HEK293 (cell line): ENCODE measurements around the gene ARHGAP10.
"Not testable (repeated sequence)": the region's sequence is repeated elsewhere in the genome, so short reads cannot be mapped to it uniquely, and the experiment has no call there.

Source experiments
- CTCF ChIA-PET: fragments of 350-600 bp; formaldehyde crosslinking; extraction: SDS; loops from one replicate; lab custom pipeline; 2021; ENCODE audit warnings: antibody characterized with exemption; lab: Yijun Ruan, JAX
- POLR2A ChIA-PET: fragments of 300-600 bp; formaldehyde crosslinking; extraction: SDS; loops from one replicate; lab custom pipeline; 2020; ENCODE audit warnings: antibody characterized with exemption, inconsistent platforms; lab: Yijun Ruan, JAX
- H3K27ac ChIP-seq: fragments of 200-500 bp; sonication (Bioruptor generic); 2 replicates; pipeline ENCODE4 v1.5.1; 2014; ENCODE audit warnings: low read depth, low read length, control low read depth, inconsistent platforms; ENCODE audit errors: extremely low read depth
- H3K36me3 ChIP-seq, 2 experiments: fragments of 200-500 bp in 1 of 2; sonication (Bioruptor generic) in 1 of 2; 1 replicate in 1 of 2; 2 replicates in 1 of 2; pipeline ENCODE4 v1.5.1; 2014 to 2017; ENCODE audit warnings: inconsistent platforms in 2 of 2, low read length in 2 of 2; ENCODE audit not compliant: control insufficient read depth in 2 of 2, insufficient read depth in 1 of 2
- H3K4me1 ChIP-seq: fragments of 200-500 bp; sonication (Bioruptor generic); 2 replicates; pipeline ENCODE4 v1.5.1; 2014; ENCODE audit warnings: mild to moderate bottlenecking, low read length, inconsistent platforms; ENCODE audit not compliant: control insufficient read depth, insufficient read depth
- H3K4me3 ChIP-seq: 2 replicates; pipeline ENCODE4 v1.5.1; 2011; ENCODE audit warnings: low read depth, mild to moderate bottlenecking, control low read depth, low read length, moderate library complexity
- H3K9me3 ChIP-seq: fragments of 200-500 bp; sonication (Bioruptor generic); 2 replicates; pipeline ENCODE4 v1.5.1; 2014; ENCODE audit warnings: low read depth, low read length, inconsistent platforms; ENCODE audit not compliant: control insufficient read depth, insufficient read depth
- ZBTB7A ChIP-seq: fragments of 450-650 bp; formaldehyde crosslinking; IDR thresholded peaks from 2 replicates; pipeline ENCODE4 v1.5.1; 2016; ENCODE audit warnings: low read depth, missing biosample characterization, missing genetic modification characterization
- ZEB2 ChIP-seq: fragments of 450-650 bp; formaldehyde crosslinking; IDR thresholded peaks from 2 replicates; pipeline ENCODE4 v1.5.1; 2016; ENCODE audit warnings: missing biosample characterization, missing genetic modification characterization
- ZFP3 ChIP-seq: fragments of 450-650 bp; formaldehyde crosslinking; IDR thresholded peaks from 2 replicates; pipeline ENCODE4 v1.5.1; 2016; ENCODE audit warnings: low read depth, missing biosample characterization, missing genetic modification characterization
- ZFP69B ChIP-seq: fragments of 450-650 bp; formaldehyde crosslinking; IDR thresholded peaks from 2 replicates; pipeline ENCODE4 v1.5.1; 2016; ENCODE audit warnings: missing biosample characterization, missing genetic modification characterization
- ZNF112 ChIP-seq: fragments of 450-650 bp; formaldehyde crosslinking; IDR thresholded peaks from 2 replicates; pipeline ENCODE4 v1.5.0; 2017; ENCODE audit warnings: missing biosample characterization, missing genetic modification characterization
- ZNF114 ChIP-seq: fragments of 450-650 bp; formaldehyde crosslinking; IDR thresholded peaks from 2 replicates; pipeline ENCODE4 v1.5.0; 2017; ENCODE audit warnings: missing biosample characterization, missing genetic modification characterization
- ZNF121 ChIP-seq: fragments of 450-650 bp; formaldehyde crosslinking; IDR thresholded peaks from 2 replicates; pipeline ENCODE4 v1.5.1; 2016; ENCODE audit warnings: missing biosample characterization, missing genetic modification characterization
- ZNF335 ChIP-seq: fragments of 450-650 bp; formaldehyde crosslinking; conservative IDR thresholded peaks from 2 replicates; pipeline ENCODE4 v1.5.1; 2016; ENCODE audit warnings: missing biosample characterization, missing genetic modification characterization
- ZNF48 ChIP-seq: fragments of 450-650 bp; formaldehyde crosslinking; IDR thresholded peaks from 2 replicates; pipeline ENCODE4 v1.5.1; 2016; ENCODE audit warnings: missing biosample characterization, missing genetic modification characterization
- ZNF513 ChIP-seq: fragments of 450-650 bp; IDR thresholded peaks from 2 replicates; pipeline ENCODE4 v1.5.1; 2018; ENCODE audit warnings: missing biosample characterization, missing genetic modification characterization
- ZNF518A ChIP-seq: fragments of 450-650 bp; formaldehyde crosslinking; conservative IDR thresholded peaks from 2 replicates; pipeline ENCODE4 v1.5.1; 2016; ENCODE audit warnings: low read depth, missing biosample characterization, missing genetic modification characterization
- ZNF544 ChIP-seq: fragments of 450-650 bp; formaldehyde crosslinking; IDR thresholded peaks from 2 replicates; pipeline ENCODE4 v1.5.0; 2017; ENCODE audit warnings: missing biosample characterization, missing genetic modification characterization
- ZNF555 ChIP-seq: fragments of 450-650 bp; formaldehyde crosslinking; conservative IDR thresholded peaks from 2 replicates; pipeline ENCODE4 v1.5.1; 2017; ENCODE audit warnings: missing biosample characterization, mild to moderate bottlenecking, missing genetic modification characterization, inconsistent platforms
- ZNF654 ChIP-seq: fragments of 450-650 bp; formaldehyde crosslinking; IDR thresholded peaks from 2 replicates; pipeline ENCODE4 v1.5.1; 2016; ENCODE audit warnings: low read depth, missing biosample characterization, missing genetic modification characterization
- ZNF670 ChIP-seq: fragments of 450-650 bp; formaldehyde crosslinking; IDR thresholded peaks from 2 replicates; pipeline ENCODE4 v1.5.1; 2016; ENCODE audit warnings: missing biosample characterization, missing genetic modification characterization, low read depth
- ZNF692 ChIP-seq: fragments of 450-650 bp; formaldehyde crosslinking; IDR thresholded peaks from 2 replicates; pipeline ENCODE4 v1.5.1; 2016; ENCODE audit warnings: missing biosample characterization, missing genetic modification characterization
- ZNF791 ChIP-seq: fragments of 450-650 bp; formaldehyde crosslinking; IDR thresholded peaks from 2 replicates; pipeline ENCODE4 v1.5.1; 2016; ENCODE audit warnings: missing biosample characterization, missing genetic modification characterization
- TF ChIP-seq, protein P1 (sequence below): fragments of 450-650 bp; formaldehyde crosslinking; IDR thresholded peaks from 2 replicates; pipeline ENCODE4 v1.5.1; 2017; ENCODE audit warnings: missing biosample characterization, missing genetic modification characterization

The ARHGAP10 gene

DNA sequence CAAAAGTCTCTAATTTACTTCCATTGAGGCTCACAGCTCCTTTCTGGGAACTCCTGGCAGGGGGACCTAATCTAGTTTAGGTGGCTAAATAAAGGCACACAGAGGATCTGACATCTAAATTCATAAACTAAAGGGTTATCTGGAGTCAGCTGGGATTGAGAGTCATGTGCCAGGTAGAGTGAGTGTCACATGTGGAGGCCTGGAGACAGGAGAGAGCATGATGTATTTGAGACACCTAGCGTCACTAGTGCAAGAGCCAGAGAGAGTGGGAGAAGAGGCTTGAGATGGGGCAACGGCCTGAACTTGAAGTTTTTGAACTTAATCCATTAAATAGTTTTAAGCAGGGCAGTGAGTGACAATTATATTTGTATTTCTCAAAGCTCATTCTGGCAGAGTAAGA is 152.6 kb downstream of the ARHGAP10 start:
- Histone ChIP-seq H3K36me3 (no peaks in the 10 kb centered on the region; a peak in 1 of 3 replicates), H3K4me1 (no peaks in the 10 kb centered on the region), H3K27ac (no peak overlapping the region), H3K4me3 (no peak overlapping the region), H3K9me3 (no peaks in the 10 kb centered on the region)
- ChIA-PET CTCF (interaction anchor here (1.0 kb wide), 1 partner anchor 18 kb away, joined by 4 read pairs; no protein-coding TSS in a partner anchor), POLR2A (interaction anchor here (0.5 kb wide), 1 partner anchor 11 kb away, joined by 3 read pairs; no protein-coding TSS in a partner anchor)
- no peak for TF ChIP-seq ZEB2 (tag by site-specific recombination)
- no peak for TF ChIP-seq ZNF670
- no peak for TF ChIP-seq ZNF791
- TF ChIP-seq ZNF48 (tag by site-specific recombination): no peak
- no peak for TF ChIP-seq ZNF544 (tag by site-specific recombination)
- TF ChIP-seq ZNF513 (tag by site-specific recombination): no peak
- TF ChIP-seq ZNF112: no peak
- no peak for TF ChIP-seq ZNF654 (tag by site-specific recombination)
- no peak for TF ChIP-seq ZFP69B
- no peak for TF ChIP-seq ZFP3 (tag by site-specific recombination)
- TF ChIP-seq ZNF518A (tag by site-specific recombination): no peak
- TF ChIP-seq, protein P1, sequence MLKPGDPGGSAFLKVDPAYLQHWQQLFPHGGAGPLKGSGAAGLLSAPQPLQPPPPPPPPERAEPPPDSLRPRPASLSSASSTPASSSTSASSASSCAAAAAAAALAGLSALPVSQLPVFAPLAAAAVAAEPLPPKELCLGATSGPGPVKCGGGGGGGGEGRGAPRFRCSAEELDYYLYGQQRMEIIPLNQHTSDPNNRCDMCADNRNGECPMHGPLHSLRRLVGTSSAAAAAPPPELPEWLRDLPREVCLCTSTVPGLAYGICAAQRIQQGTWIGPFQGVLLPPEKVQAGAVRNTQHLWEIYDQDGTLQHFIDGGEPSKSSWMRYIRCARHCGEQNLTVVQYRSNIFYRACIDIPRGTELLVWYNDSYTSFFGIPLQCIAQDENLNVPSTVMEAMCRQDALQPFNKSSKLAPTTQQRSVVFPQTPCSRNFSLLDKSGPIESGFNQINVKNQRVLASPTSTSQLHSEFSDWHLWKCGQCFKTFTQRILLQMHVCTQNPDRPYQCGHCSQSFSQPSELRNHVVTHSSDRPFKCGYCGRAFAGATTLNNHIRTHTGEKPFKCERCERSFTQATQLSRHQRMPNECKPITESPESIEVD (tag by site-specific recombination): no peak
- no peak for TF ChIP-seq ZNF121 (tag by site-specific recombination)
- TF ChIP-seq ZNF555 (tag by site-specific recombination): no peak
- no peak for TF ChIP-seq ZNF692 (tag by site-specific recombination)
- TF ChIP-seq ZNF114 (tag by site-specific recombination): no peak
- no peak for TF ChIP-seq ZBTB7A
- no peak for TF ChIP-seq ZNF335 (tag by site-specific recombination)

DNA sequence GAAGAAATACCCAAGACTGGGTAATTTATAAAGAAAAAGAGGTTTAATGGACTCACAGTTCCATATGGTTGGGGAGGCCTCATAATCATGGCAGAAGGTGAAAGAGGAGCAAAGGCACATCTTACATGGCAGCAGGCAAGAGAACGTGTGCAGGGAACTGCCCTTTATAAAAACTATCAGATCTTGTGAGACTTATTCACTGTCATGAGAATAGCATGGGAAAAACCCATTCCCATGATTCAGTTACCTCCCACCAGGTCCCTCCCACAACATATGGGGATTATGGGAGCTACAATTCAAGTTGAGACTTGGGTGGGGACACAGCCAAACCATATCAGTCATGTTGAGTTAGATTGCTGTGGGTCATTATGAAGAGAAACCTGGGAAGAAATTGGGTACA is 153.3 kb downstream of the ARHGAP10 start:
- H3K36me3 ChIP-seq, POLR2A ChIA-PET, CTCF ChIA-PET, H3K4me1 ChIP-seq, H3K4me3 ChIP-seq, H3K27ac ChIP-seq, H3K9me3 ChIP-seq: not testable (repeated sequence)
